Stimulated activated CD8-positive, alpha-beta memory T cell treated with anti-CD3 and anti-CD28 coated beads, Interleukin-4, amount 100 ng/mL, for 48 hours (primary cell): Measurements from ENCODE around the gene KCNH1.

Source experiments
- DNase-seq: peaks from one replicate; pipeline ENCODE4 v3.0.0-alpha.2; 2020

Gene KCNH1

GRCh38 chr1:210629276-210629675 lies 504.7 kb downstream of the KCNH1 start:
- no peak for DNase-seq

- DNase-seq, result no peak
Measured at GRCh38 chr1:210627755-210628154, 506.2 kb downstream of the KCNH1 start.
